GM18858 (cell line): ENCODE results near the gene EPHX1.
"Not testable (repeated sequence)": the region's sequence is repeated elsewhere in the genome, so short reads cannot be mapped to it uniquely, and the experiment has no call there.

Experiments
- ATAC-seq: cut with Tn5 transposase; IDR thresholded peaks from one replicate; pipeline ENCODE4 v1.9.1; 2021; ENCODE audit not compliant: unreplicated experiment

EPHX1 gene

GRCh38 chr1:225880222-225880588, 70.3 kb downstream of the EPHX1 start:
- no peak for ATAC-seq

- ATAC-seq: no peak
These were observed 70.7 kb downstream of the EPHX1 start for GRCh38 chr1:225880636-225881035.

GRCh38 chr1:225881081-225881958, 71.4 kb downstream of the EPHX1 start:
- ATAC-seq: no peak

GRCh38 chr1:225881959-225882693, 72.2 kb downstream of the EPHX1 start, which contains the start of gene TMEM63A:
TSS of gene TMEM63A (minus strand) at chr1:225882380. CDS start at chr1:225877580, 4,800 bp downstream.
- peak; percentile 58 for ATAC-seq

GRCh38 chr1:225882694-225883615, 73.0 kb downstream of the EPHX1 start:
- ATAC-seq: no peak

- ATAC-seq: no peak
These were observed 73.8 kb downstream of the EPHX1 start for GRCh38 chr1:225883616-225884265.

GRCh38 chr1:225885336-225885735, 75.4 kb downstream of the EPHX1 start:
- no peak for ATAC-seq

DNA sequence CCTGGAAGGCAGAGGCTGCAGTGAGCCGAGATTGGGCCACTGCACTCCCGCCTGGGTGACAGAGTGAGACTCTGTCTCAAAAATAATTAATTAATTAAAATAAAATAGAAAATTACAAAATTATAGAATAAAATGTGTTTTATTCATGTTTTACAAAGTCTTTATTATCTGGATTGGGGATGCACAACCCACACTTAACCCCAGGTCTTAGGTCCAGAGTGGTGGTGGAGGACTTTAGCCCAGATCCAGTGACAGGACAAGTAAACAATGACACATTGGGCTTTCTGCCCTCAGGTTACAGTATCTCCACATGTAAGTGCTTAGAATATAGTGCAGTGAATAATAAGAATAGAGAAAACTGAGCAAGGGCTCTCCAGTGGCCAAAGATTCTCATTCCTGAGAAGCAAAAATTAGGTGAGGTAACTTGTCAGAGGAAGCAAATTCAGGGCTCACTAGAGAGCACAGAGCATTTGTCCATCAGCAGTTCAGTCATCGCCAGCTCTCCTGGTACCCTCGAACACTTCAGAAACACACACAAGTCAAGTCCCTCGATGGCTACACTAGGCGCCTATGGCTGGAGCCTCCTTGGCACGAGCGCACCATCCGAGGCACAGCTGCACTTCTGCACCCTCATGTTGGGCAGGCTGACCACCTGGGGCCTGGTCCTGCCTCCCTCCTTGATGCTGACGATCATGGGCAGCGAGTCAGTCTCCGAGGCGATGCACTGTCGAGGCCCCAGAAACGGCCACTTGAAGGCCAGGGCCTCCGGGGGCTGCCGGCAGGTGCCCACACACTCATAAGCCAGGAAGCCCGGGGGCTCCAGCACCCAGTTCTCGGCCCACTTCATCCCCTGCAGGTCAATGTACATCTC, 76.5 kb downstream of the EPHX1 start:
- ATAC-seq: no peak

DNA sequence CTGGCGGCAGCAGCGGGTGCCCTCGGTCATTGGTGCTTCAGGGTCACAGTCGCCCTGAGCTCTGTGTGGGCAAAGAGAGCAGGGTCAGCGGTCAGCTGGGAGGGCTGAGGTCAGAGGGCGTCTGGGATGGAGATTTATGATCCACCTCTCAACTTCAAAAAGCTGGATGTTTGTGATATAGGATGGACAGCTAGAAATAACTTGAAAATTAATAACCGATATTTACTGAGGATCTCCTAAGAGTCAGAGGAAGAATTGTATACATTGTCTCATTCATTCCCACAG, 77.0 kb downstream of the EPHX1 start:
- ATAC-seq: no peak

DNA sequence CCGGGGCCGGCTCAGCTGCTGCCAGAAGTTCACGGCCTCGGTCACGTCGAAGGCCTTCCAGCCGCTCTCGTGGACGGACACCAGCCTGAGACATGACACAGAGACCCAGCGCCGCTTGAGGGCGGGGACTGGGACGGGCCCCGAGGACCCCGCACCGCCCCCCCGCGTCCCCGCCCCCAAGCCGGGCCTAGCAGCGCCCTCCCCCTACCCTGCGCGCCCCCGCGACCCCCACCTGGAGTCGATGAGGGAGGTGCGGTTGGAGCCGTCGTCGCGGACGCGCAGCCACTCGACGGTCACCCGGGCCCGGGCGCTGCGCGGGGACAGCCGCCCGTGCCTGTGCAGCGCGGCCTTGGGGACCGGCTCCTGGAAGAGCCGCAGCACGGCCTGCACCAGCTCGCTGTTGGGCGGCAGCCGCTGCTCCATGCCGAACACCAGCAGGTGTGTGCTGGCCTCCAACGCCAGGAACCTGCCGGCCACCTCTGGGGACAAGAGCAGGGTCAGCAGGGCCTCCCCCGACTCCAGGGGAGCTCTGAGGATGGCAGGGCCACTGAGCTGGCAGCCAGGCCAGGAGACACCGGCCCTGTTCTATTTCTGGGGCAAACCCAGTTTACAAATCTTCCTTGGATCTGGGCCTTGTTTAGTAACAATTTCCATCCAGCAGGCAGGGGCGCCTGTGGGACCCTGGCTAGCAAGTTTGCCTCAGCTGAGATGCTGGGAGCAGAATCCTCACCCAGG, 77.8 kb downstream of the EPHX1 start:
- ATAC-seq: not testable (repeated sequence)

DNA sequence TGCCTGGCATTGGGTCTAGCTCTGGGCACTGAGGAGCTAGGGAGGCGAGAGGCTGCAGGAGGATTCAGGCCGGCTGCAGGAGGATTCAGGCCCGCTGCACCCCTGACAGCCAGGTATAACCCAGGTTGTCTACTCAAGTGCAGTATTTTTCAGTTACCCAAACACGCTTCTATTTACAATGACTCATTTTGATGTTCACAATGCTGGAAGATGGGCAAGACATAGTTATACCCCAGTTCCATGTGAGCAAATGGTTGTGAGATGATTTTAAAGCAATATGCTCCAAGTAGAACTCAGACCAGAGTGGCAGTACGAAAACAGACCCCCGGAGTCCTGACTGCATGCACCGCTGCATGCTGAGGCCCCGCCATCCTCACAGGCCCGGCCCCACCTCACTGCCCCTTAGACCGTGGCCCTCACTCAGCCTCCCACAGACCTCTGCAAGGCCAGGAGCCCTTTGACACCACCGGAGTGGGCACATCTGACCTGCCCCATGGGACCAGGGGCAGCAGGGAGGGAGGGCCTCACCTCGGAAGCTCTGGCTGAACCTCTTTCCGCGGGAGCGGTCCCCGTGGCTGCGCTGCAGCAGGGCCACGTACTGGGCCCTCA, 78.5 kb downstream of the EPHX1 start:
- ATAC-seq: no peak

GRCh38 chr1:225888898-225889601, 79.1 kb downstream of the EPHX1 start, which contains the start of gene LEFTY1:
TSS of gene LEFTY1 (minus strand) at chr1:225889146. CDS start at chr1:225889066, 80 bp downstream.
- ATAC-seq: no peak

- ATAC-seq: no peak
These were observed 79.8 kb downstream of the EPHX1 start for GRCh38 chr1:225889743-225890142.

DNA sequence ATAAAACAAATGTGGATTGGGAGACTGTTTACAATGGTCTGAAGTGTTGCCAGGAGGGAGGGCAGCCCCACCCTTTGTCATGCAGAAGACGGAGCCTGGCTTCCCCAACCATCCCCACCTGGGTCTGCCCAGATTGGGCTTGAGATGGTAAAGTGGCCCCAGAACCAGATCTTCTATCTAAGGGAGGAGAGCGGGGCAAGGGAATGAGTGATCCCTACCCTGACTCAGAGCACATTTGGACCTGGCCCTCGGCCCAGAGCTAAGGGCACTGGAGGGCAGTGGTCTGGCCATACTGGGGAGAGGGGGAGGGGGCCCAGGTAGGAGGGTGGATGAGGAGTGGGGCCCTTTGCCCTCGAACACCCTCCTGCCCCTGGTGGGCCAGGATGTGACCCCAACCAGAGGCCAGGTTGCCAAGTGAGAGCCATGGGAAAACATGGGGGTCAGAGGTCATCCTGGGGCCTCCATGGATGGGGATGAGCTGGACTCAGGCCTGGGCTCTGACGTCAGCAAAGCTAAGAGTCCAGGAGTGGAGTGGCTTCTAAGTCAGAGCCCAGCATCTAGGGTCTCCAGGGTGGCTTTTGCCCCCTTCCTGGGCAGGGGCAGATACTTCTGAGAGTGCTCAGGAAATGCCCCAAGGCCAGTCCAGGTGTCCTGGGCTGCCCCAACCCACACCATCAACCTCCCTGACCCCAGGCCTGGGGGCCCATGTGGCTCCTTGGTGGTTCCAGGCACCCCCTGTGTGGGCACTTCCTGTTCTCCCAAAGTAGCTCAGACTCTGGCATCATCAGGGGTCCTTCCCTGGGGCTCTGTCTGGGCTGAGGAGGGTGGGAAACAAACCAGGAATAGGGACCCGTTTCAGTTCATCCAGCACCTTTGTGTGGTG, 80.7 kb downstream of the EPHX1 start:
- no peak for ATAC-seq

DNA sequence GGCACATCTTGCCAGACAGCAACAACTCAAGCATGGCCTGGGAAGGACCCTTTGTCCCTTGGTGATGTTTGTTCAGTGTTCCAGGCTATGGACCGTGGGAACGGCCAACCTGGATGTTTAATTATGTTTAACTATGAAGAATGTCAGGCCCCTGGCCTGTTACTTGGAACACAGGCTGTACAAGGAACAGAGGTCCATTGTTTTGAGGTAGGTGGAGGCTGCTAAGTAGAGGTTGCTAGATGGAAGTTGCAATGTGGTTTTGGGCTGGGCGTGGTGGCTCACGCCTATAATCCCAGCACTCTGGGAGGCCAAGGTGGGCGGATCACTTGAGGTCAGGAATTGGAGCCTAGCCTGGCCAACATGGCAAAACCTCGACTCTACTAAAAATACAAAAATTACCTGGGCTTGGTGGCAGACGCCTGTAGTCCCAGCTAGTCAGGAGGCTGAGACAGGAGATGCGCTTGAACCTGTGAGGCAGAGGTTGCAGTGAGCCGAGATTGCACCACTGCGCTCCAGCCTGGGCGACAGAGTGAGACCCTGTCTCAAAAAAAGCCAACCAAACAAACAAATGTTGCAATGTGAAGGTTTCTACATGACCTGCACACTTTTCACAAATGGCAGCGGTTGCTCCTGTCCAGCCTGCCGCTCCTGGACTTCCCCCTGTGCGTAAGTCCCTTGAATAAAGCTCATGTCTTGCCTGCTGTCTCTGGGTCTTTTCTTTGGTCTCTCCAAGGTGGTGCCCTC, 81.5 kb downstream of the EPHX1 start:
- ATAC-seq: no peak

GRCh38 chr1:225892307-225892706, 82.4 kb downstream of the EPHX1 start:
- no peak for ATAC-seq
